GM20000 (cell line): Measurements from ENCODE around the gene PAM.

Experiments
- DNase-seq: peaks from one replicate; pipeline ENCODE4 v3.0.0; 2012; ENCODE audit warnings: low spot score
- CTCF ChIP-seq: IDR thresholded peaks from 2 replicates; pipeline ENCODE4 v1.5.1; 2012; ENCODE audit warnings: mild to moderate bottlenecking, control low read depth; ENCODE audit errors: extremely low read depth, missing control alignments

Gene PAM

GRCh38 chr5:102937894-102938293, 182.8 kb downstream of the PAM start:
- DNase-seq: no peak
- TF ChIP-seq CTCF: no peak

DNA sequence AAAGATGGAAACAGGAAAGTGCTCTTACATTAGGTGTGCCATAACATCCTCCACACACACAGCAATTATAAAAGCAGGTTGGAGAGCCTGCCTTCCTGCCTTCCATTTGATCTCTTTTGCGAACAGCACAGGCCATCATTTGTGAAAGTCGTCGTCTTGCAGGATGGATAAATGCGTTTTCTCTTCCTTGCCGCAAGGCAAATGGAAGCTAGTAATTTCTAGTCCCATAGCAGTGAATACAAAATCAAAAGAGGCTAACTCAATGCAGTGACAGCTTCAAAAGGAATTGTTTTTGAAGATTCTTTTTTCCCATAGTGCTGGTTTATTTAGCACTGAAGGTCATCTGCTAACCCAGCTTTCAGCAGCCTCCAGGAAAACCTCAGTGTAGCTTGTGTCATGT, 186.0 kb downstream of the PAM start:
- no peak for TF ChIP-seq CTCF
- DNase-seq: no peak

GRCh38 chr5:102946414-102946813, 191.3 kb downstream of the PAM start:
- DNase-seq: no peak
- TF ChIP-seq CTCF: no peak

DNA sequence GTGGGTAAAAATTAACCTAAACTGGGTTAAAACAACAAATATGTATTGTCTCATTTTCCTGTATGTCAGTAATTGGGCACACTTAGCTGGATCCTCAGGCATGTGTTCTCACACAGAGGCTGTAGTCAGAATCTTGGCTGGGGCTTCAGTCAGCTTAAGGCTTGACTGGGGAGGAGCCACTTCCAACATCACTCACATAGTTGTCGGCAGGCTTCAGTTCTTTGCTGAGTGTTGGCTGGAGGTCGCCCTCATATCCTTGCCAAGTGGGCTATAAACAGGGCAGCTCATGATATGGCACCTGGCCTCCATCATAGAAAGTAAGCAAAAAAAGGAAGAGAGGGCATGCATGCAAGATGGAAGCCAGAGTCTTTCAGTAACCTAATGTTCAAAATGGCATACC, 191.9 kb downstream of the PAM start:
- no peak for TF ChIP-seq CTCF
- no peak for DNase-seq

GRCh38 chr5:102955488-102955887, 200.4 kb downstream of the PAM start:
- no peak for DNase-seq
- no peak for TF ChIP-seq CTCF

GRCh38 chr5:102956599-102956998, 201.5 kb downstream of the PAM start:
- no peak for TF ChIP-seq CTCF
- no peak for DNase-seq

DNA sequence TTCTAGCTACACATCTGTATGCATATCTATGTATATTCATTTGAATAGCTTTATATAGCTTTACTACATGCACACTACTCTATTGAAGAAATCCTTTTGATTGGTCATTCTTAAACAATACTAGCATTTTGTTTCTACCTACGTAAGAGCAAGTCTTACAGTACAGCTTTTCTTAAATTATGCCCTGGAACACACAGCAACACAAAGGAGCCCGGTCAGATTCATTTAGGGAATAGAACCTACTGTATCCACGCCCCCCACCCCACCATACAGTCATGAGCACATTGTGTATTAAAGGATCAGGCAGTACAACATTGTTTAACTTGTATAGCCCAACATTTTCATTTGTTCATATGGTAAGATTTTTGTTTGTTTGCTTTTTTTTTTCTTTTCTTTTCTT, 202.0 kb downstream of the PAM start:
- no peak for DNase-seq
- no peak for TF ChIP-seq CTCF

DNA sequence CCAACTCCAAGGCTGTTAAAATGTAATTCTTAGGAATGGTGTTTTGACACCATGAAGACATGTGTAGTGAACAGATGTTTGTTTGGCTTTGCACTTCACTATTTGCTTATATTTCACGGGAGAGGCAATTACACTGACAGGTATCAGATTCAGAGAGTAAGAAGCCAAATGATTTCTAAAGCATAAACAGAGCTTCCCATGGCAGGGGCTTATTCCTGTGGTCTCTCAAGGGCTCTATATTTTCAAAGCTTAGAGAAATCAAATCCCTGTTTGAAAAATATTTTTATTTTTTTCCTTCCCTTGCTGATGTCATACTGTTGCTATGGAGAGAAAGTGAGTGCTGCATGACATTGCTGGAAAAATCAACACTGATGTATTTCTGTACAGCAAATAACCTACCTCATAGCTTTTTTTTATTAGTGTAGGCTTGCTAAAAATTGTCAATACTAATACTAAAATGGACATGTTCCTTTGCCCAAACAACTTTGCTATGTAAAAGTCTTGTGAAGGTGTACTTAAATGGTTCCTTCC, 203.4 kb downstream of the PAM start:
- no peak for DNase-seq
- TF ChIP-seq CTCF: no peak
